ENCODE results near the gene ARID5B.

Gene ARID5B

GRCh38 chr10:61939902-61940301 is 38.4 kb downstream of the ARID5B start:
- no peak for DNase-seq

- no peak for DNase-seq
Observed at GRCh38 chr10:61941202-61941681, 39.7 kb downstream of the ARID5B start.

GRCh38 chr10:61942604-61943461 is 41.3 kb downstream of the ARID5B start:
- DNase-seq, result no peak

GRCh38 chr10:61943674-61944378 is 42.3 kb downstream of the ARID5B start:
- DNase-seq, result no peak

- no peak for DNase-seq
Observed at GRCh38 chr10:61944410-61945147, 43.1 kb downstream of the ARID5B start.

- no peak for DNase-seq
Observed at GRCh38 chr10:61949687-61950086, 48.2 kb downstream of the ARID5B start.

- DNase-seq, result peak; percentile 1
Observed at GRCh38 chr10:61950449-61951143, 49.1 kb downstream of the ARID5B start.

- peak; percentile 23 for DNase-seq
Observed at GRCh38 chr10:61951144-61951483, 49.6 kb downstream of the ARID5B start.

GRCh38 chr10:61952028-61952674 is 50.7 kb downstream of the ARID5B start:
- DNase-seq, result no peak

GRCh38 chr10:61953183-61953582 is 51.7 kb downstream of the ARID5B start:
- no peak for DNase-seq

- no peak for DNase-seq
Observed at GRCh38 chr10:61957806-61958205, 56.3 kb downstream of the ARID5B start.

- no peak for DNase-seq
Observed at GRCh38 chr10:61958311-61958710, 56.8 kb downstream of the ARID5B start.

- no peak for DNase-seq
Observed at GRCh38 chr10:61958805-61959204, 57.3 kb downstream of the ARID5B start.

GRCh38 chr10:61959814-61960213 is 58.3 kb downstream of the ARID5B start:
- DNase-seq, result no peak

GRCh38 chr10:61960396-61961120 is 59.1 kb downstream of the ARID5B start:
- no peak for DNase-seq

- DNase-seq, result no peak
Observed at GRCh38 chr10:61961278-61961677, 59.8 kb downstream of the ARID5B start.

- DNase-seq, result no peak
Observed at GRCh38 chr10:61962971-61963370, 61.5 kb downstream of the ARID5B start.

- DNase-seq, result no peak
Observed at GRCh38 chr10:61963669-61964058, 62.2 kb downstream of the ARID5B start.

- DNase-seq, result no peak
Observed at GRCh38 chr10:61964059-61964709, 62.7 kb downstream of the ARID5B start.

GRCh38 chr10:61964949-61965702 is 63.6 kb downstream of the ARID5B start:
- no peak for DNase-seq

Measured in NCI-H345 (cell line).